Non-pigmented ciliary epithelial cell (primary cell): ENCODE data around the gene ROCK1.
"Not testable (repeated sequence)": the region's sequence is repeated elsewhere in the genome, so short reads cannot be mapped to it uniquely, and the experiment has no call there.

Experiments
- DNase-seq: peaks from one replicate; pipeline ENCODE4 v3.0.0-alpha.2; 2010; ENCODE audit warnings: low read depth

The ROCK1 gene

GRCh38 chr18:21111346-21112139 is at the start of gene ROCK1:
ROCK1 (minus strand) TSS chr18:21111813; CDS start chr18:21110910, 903 bp downstream.
- peak; percentile 78 for DNase-seq

- no peak for DNase-seq
Measured at GRCh38 chr18:21155443-21155842, 43.8 kb upstream of the ROCK1 start.

DNA sequence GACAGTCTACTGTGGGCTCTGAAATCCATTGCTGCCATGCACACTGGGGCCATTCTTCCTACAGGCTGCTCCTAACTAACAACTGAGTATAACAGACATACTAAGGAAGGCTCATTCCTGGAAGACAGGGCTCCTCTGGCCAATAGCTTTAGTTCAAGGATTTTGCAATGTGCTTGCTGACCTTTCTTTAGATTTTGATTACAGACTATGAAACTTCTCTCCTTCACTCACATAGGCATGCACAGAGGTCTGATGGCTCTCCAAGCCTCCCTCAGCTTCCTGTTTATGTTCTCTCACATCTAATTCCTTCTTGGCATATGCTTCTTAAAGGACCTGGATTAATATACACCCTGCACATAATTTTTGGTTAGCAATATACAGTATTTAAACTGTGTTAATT is 34.4 kb upstream of the ROCK1 start:
- no peak for DNase-seq

- no peak for DNase-seq
Measured at GRCh38 chr18:21145371-21145770, 33.8 kb upstream of the ROCK1 start.

GRCh38 chr18:21141668-21142422 is 30.2 kb upstream of the ROCK1 start:
- no peak for DNase-seq

DNA sequence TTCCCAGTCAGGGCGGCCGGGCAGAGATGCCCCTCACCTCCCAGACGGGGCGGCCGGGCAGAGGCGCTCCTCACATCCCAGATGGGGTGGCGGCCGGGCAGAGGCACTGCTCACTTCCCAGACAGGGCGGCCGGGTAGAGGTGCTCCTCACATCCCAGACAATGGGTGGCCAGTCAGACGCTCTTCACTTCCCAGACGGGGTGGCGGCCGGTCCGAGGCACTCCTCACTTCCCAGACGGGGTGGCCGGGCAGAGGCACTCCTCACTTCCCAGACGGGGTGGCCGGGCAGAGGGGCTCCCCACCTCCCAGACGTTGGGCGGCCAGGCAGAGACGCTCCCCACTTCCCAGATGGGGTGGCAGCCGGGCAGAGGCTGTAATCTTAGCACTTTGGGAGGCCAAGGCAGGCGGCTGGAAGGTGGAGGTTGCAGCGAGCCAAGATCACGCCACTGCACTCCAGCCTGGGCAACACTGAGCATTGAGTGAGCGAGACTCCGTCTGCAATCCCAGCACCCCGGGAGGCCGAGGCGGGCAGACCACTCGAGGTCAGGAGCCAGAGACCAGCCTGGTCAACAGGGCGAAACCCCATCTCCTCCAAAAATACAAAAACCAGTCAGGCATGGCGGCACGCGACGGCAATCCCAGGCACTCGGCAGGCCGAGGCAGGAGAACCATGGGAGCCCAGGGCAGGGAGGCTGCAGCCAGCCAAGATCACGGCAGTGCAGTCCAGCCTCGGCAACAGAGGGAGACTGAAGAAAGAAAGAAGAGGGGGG is 26.3 kb upstream of the ROCK1 start:
- DNase-seq, result not testable (repeated sequence)

DNA sequence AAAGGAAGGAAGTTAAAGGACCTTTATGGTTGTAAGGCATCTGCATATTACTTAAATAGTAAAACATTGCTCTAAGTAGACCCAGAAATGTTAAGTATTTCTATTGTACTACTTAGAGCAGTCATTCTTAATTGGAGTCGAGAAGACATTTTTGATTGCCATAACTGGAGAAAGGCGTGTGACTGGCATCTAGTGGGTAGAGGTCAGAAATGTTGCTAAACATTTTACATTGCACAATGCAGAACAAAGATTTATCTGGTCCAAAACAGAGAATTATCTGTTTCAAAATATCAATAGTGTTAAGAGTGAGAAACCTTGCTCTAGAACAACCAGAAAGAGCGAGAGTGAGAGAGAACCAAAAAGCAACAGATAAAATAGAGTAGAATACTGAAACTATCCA is 23.3 kb upstream of the ROCK1 start:
- DNase-seq, result no peak

- no peak for DNase-seq
Measured at GRCh38 chr18:21132398-21132918, 20.8 kb upstream of the ROCK1 start.

- DNase-seq, result no peak
Measured at GRCh38 chr18:21131698-21132227, 20.1 kb upstream of the ROCK1 start.

DNA sequence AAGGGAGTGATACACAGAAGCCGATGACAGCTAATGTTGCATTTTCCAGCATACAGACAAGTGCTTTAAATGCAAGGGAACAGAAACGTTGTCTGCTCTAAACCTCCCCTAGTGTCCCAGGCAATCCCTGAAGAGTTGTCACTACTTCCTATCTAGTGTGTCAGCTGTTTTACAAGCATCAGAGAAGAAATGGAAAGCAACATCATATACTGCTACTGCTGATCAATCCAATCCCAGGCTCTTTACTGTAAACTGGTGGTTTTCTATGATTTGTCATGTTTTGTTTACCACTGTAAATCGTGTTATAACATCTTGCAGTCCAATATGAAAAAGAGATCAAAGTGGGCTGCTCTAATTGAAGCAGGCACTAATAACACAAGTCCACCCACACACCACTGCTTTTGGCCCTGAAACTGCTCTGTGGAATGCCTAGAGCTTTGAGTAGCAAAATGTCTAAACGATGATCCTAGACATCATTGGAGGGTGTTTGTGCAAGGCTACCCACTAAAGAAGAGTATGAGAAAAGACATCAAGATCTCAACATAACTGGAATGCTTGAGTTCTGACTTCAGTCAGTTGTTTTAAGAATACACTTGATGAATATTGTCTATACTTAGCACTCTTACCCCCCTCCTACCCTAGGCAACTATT is 18.1 kb upstream of the ROCK1 start:
- peak; percentile 72 for DNase-seq

- no peak for DNase-seq
Measured at GRCh38 chr18:21123290-21123926, 11.8 kb upstream of the ROCK1 start.

- DNase-seq, result no peak
Measured at GRCh38 chr18:21118806-21119205, 7.2 kb upstream of the ROCK1 start.

GRCh38 chr18:21117409-21118131 is 6.0 kb upstream of the ROCK1 start:
- peak; percentile 79 for DNase-seq

GRCh38 chr18:21115519-21116411 is 4.2 kb upstream of the ROCK1 start:
- no peak for DNase-seq

DNA sequence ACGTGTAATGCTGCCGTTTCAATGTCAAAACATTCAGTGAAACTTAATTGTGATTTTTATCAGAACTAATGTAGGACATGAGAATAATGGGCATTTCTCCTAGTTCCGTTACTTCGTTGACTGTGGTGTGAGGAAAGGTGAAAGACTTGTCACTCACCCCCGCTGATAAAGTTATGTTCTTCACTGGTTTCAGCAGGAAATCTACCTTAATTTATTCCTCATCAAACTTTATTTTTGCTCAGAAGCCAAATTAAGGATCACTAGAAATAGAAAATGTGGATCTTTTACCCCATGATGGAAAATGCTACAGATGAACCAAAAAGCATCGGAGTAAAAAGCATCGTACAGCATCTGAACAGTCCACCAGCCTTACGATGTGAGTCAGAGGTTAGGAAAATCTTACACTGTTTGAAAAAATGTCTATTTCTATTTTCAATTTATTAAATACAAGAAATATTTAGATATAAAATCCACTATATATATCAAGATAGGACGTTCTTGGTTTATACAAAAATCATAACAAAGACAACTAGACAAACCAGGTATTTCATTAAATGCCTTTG is 1.0 kb upstream of the ROCK1 start:
- DNase-seq, result no peak

DNA sequence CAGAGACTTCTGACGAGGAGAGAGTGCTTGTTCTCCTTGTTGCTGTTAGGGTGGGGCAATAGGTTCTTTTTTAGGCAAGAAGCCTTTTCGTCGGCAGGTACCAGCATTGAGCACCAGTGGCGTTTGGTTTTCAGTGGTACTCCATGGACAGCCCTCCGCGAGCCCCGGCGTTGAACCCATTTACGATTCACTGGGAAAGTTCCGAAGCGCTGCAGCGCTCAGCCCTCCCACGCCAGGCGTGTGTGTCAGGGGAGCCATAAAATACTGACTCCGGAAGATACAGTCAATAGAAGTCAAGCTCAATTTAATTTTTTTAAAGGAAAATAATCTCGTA is 494 bp upstream of the ROCK1 start:
- no peak for DNase-seq

DNA sequence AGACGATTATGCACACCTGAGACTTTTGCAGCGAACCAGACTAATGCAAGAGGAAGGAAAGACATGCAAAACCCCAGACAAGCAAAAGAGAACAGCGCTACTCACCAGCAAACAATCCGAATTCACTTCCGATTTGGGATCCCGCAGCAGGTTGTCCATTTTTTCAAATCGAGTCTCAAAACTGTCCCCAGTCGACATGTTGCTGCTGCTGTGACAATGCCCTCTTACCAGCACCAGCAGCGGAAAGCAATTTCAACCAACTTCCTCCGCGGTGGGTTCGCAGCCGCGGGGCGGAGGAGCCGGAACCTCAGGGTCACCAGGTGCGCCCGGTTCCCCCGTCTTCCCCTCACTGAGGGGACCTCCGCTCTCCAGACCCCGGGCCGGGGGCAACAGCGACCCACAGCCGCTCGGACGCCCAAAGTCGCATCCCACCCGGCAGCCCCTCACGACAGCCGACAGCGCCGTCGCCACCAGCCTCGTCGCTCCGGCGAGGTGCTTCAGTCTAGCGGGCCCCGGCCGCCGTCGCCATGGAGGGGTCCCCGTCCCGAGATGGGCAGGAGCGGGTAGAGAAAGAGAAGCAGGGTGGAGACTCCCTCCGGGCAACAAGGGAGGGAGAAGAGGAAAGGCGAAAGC is 784 bp downstream of the ROCK1 start:
- no peak for DNase-seq

- no peak for DNase-seq
Measured at GRCh38 chr18:21109936-21110712, 1.5 kb downstream of the ROCK1 start.
